ENCODE results near the gene ULBP2. TPM values are rescaled to one million over a fixed set of nuclear protein-coding genes. Genes with fewer than 3 reads are reported as not detected.
"Not testable (repeated sequence)": the region's sequence is repeated elsewhere in the genome, so short reads cannot be mapped to it uniquely, and the experiment has no call there.

Gene ULBP2
- total RNA-seq, 1 experiment from 2014 or later: not detected

- peaks cover 34% of the 10 kb centered on the region for H3K27me3 ChIP-seq (ENCODE audit: control insufficient read depth, insufficient read depth, low read length)
- H3K36me3 ChIP-seq (replicated peaks; ENCODE audit: control insufficient read depth, insufficient read depth, low read length): no peaks in the 10 kb centered on the region
- no peak overlapping the region for H3K4me3 ChIP-seq (ENCODE audit: insufficient read depth, low read depth, low read length)
- DNase-seq: no peak
Measured at GRCh38 chr6:149931501-149931900, 10.3 kb upstream of the ULBP2 start.

- Histone ChIP-seq H3K36me3 (replicated peaks; ENCODE audit: control insufficient read depth, insufficient read depth, low read length) (no peaks in the 10 kb centered on the region), H3K27me3 (ENCODE audit: control insufficient read depth, insufficient read depth, low read length) (peaks cover 44% of the 10 kb centered on the region), H3K4me3 (ENCODE audit: insufficient read depth, low read depth, low read length) (no peak overlapping the region)
- DNase-seq: no peak
Measured at GRCh38 chr6:149933036-149933435, 8.8 kb upstream of the ULBP2 start.

- H3K4me3 ChIP-seq (ENCODE audit: insufficient read depth, low read depth, low read length): no peak overlapping the region
- peaks cover 48% of the 10 kb centered on the region for H3K27me3 ChIP-seq (ENCODE audit: control insufficient read depth, insufficient read depth, low read length)
- no peak for DNase-seq
- H3K36me3 ChIP-seq (replicated peaks; ENCODE audit: control insufficient read depth, insufficient read depth, low read length): no peaks in the 10 kb centered on the region
Measured at GRCh38 chr6:149933461-149933860, 8.4 kb upstream of the ULBP2 start.

- DNase-seq: no peak
- Histone ChIP-seq H3K27me3 (ENCODE audit: control insufficient read depth, insufficient read depth, low read length) (peaks cover 56% of the 10 kb centered on the region), H3K36me3 (replicated peaks; ENCODE audit: control insufficient read depth, insufficient read depth, low read length) (no peaks in the 10 kb centered on the region), H3K4me3 (ENCODE audit: insufficient read depth, low read depth, low read length) (no peak overlapping the region)
Measured at GRCh38 chr6:149934249-149935156, 7.3 kb upstream of the ULBP2 start.

GRCh38 chr6:149935246-149935645 is 6.6 kb upstream of the ULBP2 start:
- Histone ChIP-seq H3K27me3 (ENCODE audit: control insufficient read depth, insufficient read depth, low read length) (peaks cover 64% of the 10 kb centered on the region), H3K36me3 (replicated peaks; ENCODE audit: control insufficient read depth, insufficient read depth, low read length) (no peaks in the 10 kb centered on the region), H3K4me3 (ENCODE audit: insufficient read depth, low read depth, low read length) (no peak overlapping the region)
- DNase-seq: no peak

GRCh38 chr6:149935668-149936067 is 6.1 kb upstream of the ULBP2 start:
- no peak for DNase-seq
- Histone ChIP-seq H3K4me3 (ENCODE audit: insufficient read depth, low read depth, low read length) (no peak overlapping the region), H3K27me3 (ENCODE audit: control insufficient read depth, insufficient read depth, low read length) (peaks cover 68% of the 10 kb centered on the region), H3K36me3 (replicated peaks; ENCODE audit: control insufficient read depth, insufficient read depth, low read length) (no peaks in the 10 kb centered on the region)

GRCh38 chr6:149936743-149937142 is 5.1 kb upstream of the ULBP2 start:
- Histone ChIP-seq H3K36me3 (replicated peaks; ENCODE audit: control insufficient read depth, insufficient read depth, low read length) (no peaks in the 10 kb centered on the region), H3K4me3 (ENCODE audit: insufficient read depth, low read depth, low read length) (no peak overlapping the region), H3K27me3 (ENCODE audit: control insufficient read depth, insufficient read depth, low read length) (peaks cover 76% of the 10 kb centered on the region)
- no peak for DNase-seq

- peak overlapping the region; percentile 17; the same call in 1 of the 2 replicates for H3K4me3 ChIP-seq (ENCODE audit: insufficient read depth, low read depth, low read length)
- DNase-seq; H3K36me3 ChIP-seq (replicated peaks; ENCODE audit: control insufficient read depth, insufficient read depth, low read length): not testable (repeated sequence)
- peaks cover 88% of the 10 kb centered on the region for H3K27me3 ChIP-seq (ENCODE audit: control insufficient read depth, insufficient read depth, low read length)
Measured at GRCh38 chr6:149938013-149938570, 3.7 kb upstream of the ULBP2 start.

- Histone ChIP-seq H3K36me3 (replicated peaks; ENCODE audit: control insufficient read depth, insufficient read depth, low read length) (no peaks in the 10 kb centered on the region), H3K27me3 (ENCODE audit: control insufficient read depth, insufficient read depth, low read length) (peaks cover 92% of the 10 kb centered on the region), H3K4me3 (ENCODE audit: insufficient read depth, low read depth, low read length) (peak overlapping the region; percentile 17; the same call in 1 of the 2 replicates)
- peak; percentile 61 for DNase-seq
Measured at GRCh38 chr6:149938571-149939355, 3.1 kb upstream of the ULBP2 start.

- no peaks in the 10 kb centered on the region for H3K36me3 ChIP-seq (replicated peaks; ENCODE audit: control insufficient read depth, insufficient read depth, low read length)
- H3K27me3 ChIP-seq (ENCODE audit: control insufficient read depth, insufficient read depth, low read length): peaks cover 94% of the 10 kb centered on the region
- no peak for DNase-seq
- no peak overlapping the region for H3K4me3 ChIP-seq (ENCODE audit: insufficient read depth, low read depth, low read length)
Measured at GRCh38 chr6:149939356-149939648, 2.5 kb upstream of the ULBP2 start.

- Histone ChIP-seq H3K4me3 (ENCODE audit: insufficient read depth, low read depth, low read length) (no peak overlapping the region), H3K36me3 (replicated peaks; ENCODE audit: control insufficient read depth, insufficient read depth, low read length) (no peaks in the 10 kb centered on the region), H3K27me3 (ENCODE audit: control insufficient read depth, insufficient read depth, low read length) (peaks cover 88% of the 10 kb centered on the region)
- DNase-seq: no peak
Measured at GRCh38 chr6:149939909-149940671, 1.7 kb upstream of the ULBP2 start.

- DNase-seq: no peak
- peaks cover 83% of the 10 kb centered on the region for H3K27me3 ChIP-seq (ENCODE audit: control insufficient read depth, insufficient read depth, low read length)
- no peak overlapping the region for H3K4me3 ChIP-seq (ENCODE audit: insufficient read depth, low read depth, low read length)
- H3K36me3 ChIP-seq (replicated peaks; ENCODE audit: control insufficient read depth, insufficient read depth, low read length): no peaks in the 10 kb centered on the region
Measured at GRCh38 chr6:149940672-149940982, 1.2 kb upstream of the ULBP2 start.

- H3K4me3 ChIP-seq (ENCODE audit: insufficient read depth, low read depth, low read length): peak overlapping the region; percentile 47; the same call in 1 of the 2 replicates
- peaks cover 72% of the 10 kb centered on the region for H3K27me3 ChIP-seq (ENCODE audit: control insufficient read depth, insufficient read depth, low read length)
- H3K36me3 ChIP-seq (replicated peaks; ENCODE audit: control insufficient read depth, insufficient read depth, low read length): no peaks in the 10 kb centered on the region
- DNase-seq: no peak
Measured at GRCh38 chr6:149942461-149942829, 631 bp downstream of the ULBP2 start.

- not testable (repeated sequence) for DNase-seq; H3K36me3 ChIP-seq (replicated peaks; ENCODE audit: control insufficient read depth, insufficient read depth, low read length); H3K4me3 ChIP-seq (ENCODE audit: insufficient read depth, low read depth, low read length)
- peaks cover 71% of the 10 kb centered on the region for H3K27me3 ChIP-seq (ENCODE audit: control insufficient read depth, insufficient read depth, low read length)
Measured at GRCh38 chr6:149943321-149943720, 1.5 kb downstream of the ULBP2 start.
